Trophoblast cell (in vitro differentiated cells and primary cell): ENCODE measurements around the gene ALDH2. TPM values are rescaled to one million over a fixed set of nuclear protein-coding genes. Genes with fewer than 3 reads are reported as not detected.
"Not testable (repeated sequence)": the region's sequence is repeated elsewhere in the genome, so short reads cannot be mapped to it uniquely, and the experiment has no call there.

Source experiments
- DNase-seq, 2 donors: peaks; one replicate each; pipeline ENCODE4 v3.0.0-alpha.2; 2016
- H2AFZ ChIP-seq: 2 replicates; pipeline ENCODE4 v1.6.1; 2013; ENCODE audit warnings: low read length, moderate library complexity, mild to moderate bottlenecking; ENCODE audit not compliant: insufficient read depth, poor library complexity
- H2AK5ac ChIP-seq: 2 replicates; pipeline ENCODE4 v1.6.1; 2013; ENCODE audit warnings: mild to moderate bottlenecking, low read length
- H2BK120ac ChIP-seq: 2 replicates; pipeline ENCODE4 v1.6.1; 2013; ENCODE audit warnings: low read length, mild to moderate bottlenecking, moderate library complexity; ENCODE audit not compliant: insufficient read depth, poor library complexity
- H2BK12ac ChIP-seq: 2 replicates; pipeline ENCODE4 v1.6.1; 2013; ENCODE audit warnings: mild to moderate bottlenecking, low read length, moderate library complexity
- H2BK5ac ChIP-seq: 2 replicates; pipeline ENCODE4 v1.6.1; 2013; ENCODE audit warnings: low read length, low read depth, moderate library complexity, mild to moderate bottlenecking; ENCODE audit not compliant: poor library complexity
- H3K14ac ChIP-seq: 2 replicates; pipeline ENCODE4 v1.6.1; 2013; ENCODE audit warnings: mild to moderate bottlenecking, low read length
- H3K18ac ChIP-seq: 2 replicates; pipeline ENCODE4 v1.6.1; 2013; ENCODE audit warnings: mild to moderate bottlenecking, low read length
- H3K23ac ChIP-seq: 2 replicates; pipeline ENCODE4 v1.6.1; 2013; ENCODE audit warnings: low read length
- H3K27ac ChIP-seq: 2 replicates; pipeline ENCODE4 v1.5.1; 2013; ENCODE audit warnings: low read depth, mild to moderate bottlenecking, inconsistent platforms, low read length, moderate library complexity
- H3K27me3 ChIP-seq: 2 replicates; pipeline ENCODE4 v1.6.1; 2013; ENCODE audit warnings: inconsistent platforms, mild to moderate bottlenecking, low read length, moderate library complexity; ENCODE audit not compliant: insufficient read depth
- H3K36me3 ChIP-seq, 2 experiments: 1 replicate in 1 of 2; 2 replicates in 1 of 2; pipeline ENCODE4 v1.6.1; 2013; ENCODE audit warnings: low read length in 2 of 2, mild to moderate bottlenecking in 2 of 2, moderate library complexity in 1 of 2; ENCODE audit not compliant: insufficient read depth in 2 of 2, control insufficient read depth in 1 of 2
- H3K4ac ChIP-seq: 2 replicates; pipeline ENCODE4 v1.6.1; 2013; ENCODE audit warnings: low read depth, mild to moderate bottlenecking, low read length, moderate library complexity
- H3K4me1 ChIP-seq, 2 experiments: 1 replicate in 1 of 2; 2 replicates in 1 of 2; pipeline ENCODE4 v1.6.1; 2013; ENCODE audit warnings: low read length in 2 of 2, mild to moderate bottlenecking in 2 of 2, moderate library complexity in 1 of 2; ENCODE audit not compliant: insufficient read depth in 2 of 2, control insufficient read depth in 1 of 2
- H3K4me2 ChIP-seq: 2 replicates; pipeline ENCODE4 v1.6.1; 2013; ENCODE audit warnings: inconsistent platforms, mild to moderate bottlenecking, low read length, moderate library complexity
- H3K4me3 ChIP-seq: 2 replicates; pipeline ENCODE4 v1.5.1; 2013; ENCODE audit warnings: mild to moderate bottlenecking, low read depth, low read length, inconsistent platforms
- H3K79me1 ChIP-seq: one replicate; pipeline ENCODE4 v1.6.1; 2013; ENCODE audit warnings: low read length
- H3K79me2 ChIP-seq: 2 replicates; pipeline ENCODE4 v1.6.1; 2013; ENCODE audit warnings: low read length, mild to moderate bottlenecking; ENCODE audit not compliant: control insufficient read depth, insufficient read depth, poor library complexity
- H3K9ac ChIP-seq: 2 replicates; pipeline ENCODE4 v1.6.1; 2013; ENCODE audit warnings: mild to moderate bottlenecking, low read length
- H3K9me3 ChIP-seq: 2 replicates; pipeline ENCODE4 v1.6.1; 2013; ENCODE audit warnings: low read depth, mild to moderate bottlenecking, control low read depth, inconsistent platforms, low read length; ENCODE audit not compliant: insufficient read depth
- H4K12ac ChIP-seq: 2 replicates; pipeline ENCODE4 v1.6.1; 2013; ENCODE audit warnings: low read depth, mild to moderate bottlenecking, low read length, moderate library complexity
- H4K8ac ChIP-seq: 2 replicates; pipeline ENCODE4 v1.6.1; 2013; ENCODE audit warnings: low read depth, mild to moderate bottlenecking, low read length, moderate library complexity
- H4K91ac ChIP-seq: one replicate; pipeline ENCODE4 v1.6.1; 2013; ENCODE audit warnings: low read depth, mild to moderate bottlenecking, low read length, moderate library complexity
- WGBS: extraction: QIAGEN DNeasy Blood & Tissue Kit; methylation state at CpG from one replicate; pipeline ENCODE4 v1.1.7; 2013; ENCODE audit warnings: missing lambda C conversion rate; ENCODE audit not compliant: insufficient read length, insufficient coverage; ENCODE audit errors: extremely low coverage; 5-methylcytosine and 5-hydroxymethylcytosine counted together
- polyA plus RNA-seq: library from polyadenylated mRNA; stranded (reverse); fragments of 200-250 nt; gene quantifications from 2 replicates; pipeline ENCODE4 v1.2.3, GENCODE V29; 2013

Gene ALDH2
- 31.9 and 35.0 TPM in 2 replicates for polyA plus RNA-seq

DNA sequence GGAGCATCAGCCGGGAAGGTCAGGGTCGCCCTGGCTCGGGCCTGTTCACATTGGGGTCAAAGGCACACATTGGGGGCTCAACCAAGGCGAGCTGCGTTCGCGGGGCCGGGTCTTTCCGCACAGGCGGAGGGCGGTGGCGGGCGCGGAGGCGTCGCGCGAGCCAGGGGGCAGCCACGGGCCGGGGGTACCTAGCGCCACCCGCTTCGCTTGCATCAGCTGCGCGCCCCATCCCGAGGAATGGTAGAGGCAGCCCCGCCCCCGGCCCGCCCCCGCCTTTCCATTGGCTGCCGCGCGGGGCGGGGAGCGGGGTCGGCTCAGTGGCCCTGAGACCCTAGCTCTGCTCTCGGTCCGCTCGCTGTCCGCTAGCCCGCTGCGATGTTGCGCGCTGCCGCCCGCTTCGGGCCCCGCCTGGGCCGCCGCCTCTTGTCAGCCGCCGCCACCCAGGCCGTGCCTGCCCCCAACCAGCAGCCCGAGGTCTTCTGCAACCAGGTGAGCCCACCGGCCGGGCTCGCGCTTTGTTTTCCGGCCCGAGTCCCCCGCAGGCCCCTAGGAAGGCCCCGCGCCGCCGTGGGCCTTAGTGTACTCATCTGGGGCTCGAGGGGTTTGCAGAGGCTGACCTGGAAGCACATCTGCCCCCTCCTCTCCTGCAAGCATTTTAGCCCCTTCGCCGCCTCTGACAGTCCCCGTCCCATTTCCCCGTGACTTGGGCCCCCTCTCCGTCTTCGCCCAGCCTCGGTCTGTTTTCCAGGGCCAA, at the start of gene ALDH2:
Gene ALDH2 (plus strand): TSS at position 326 of the 754 bp plus-strand sequence. CDS start 50 bp downstream, at position 376.
- no peak within 1 kb of the TSS for H2BK5ac ChIP-seq
- H4K12ac ChIP-seq = peak within 1 kb of the TSS; percentile 16
- H3K4me1 ChIP-seq = peaks cover 3 to 8% of the 10 kb centered on the region in 2 experiments
- H4K91ac ChIP-seq = peak within 1 kb of the TSS; percentile 58
- peak within 1 kb of the TSS; percentile 78 for H3K4me3 ChIP-seq
- peak within 1 kb of the TSS; percentile 82 for H3K18ac ChIP-seq
- H3K9me3 ChIP-seq = no peaks in the 10 kb centered on the region
- WGBS = no CpG with 5 or more reads among the region's 73 CpGs
- H3K4ac ChIP-seq = peak within 1 kb of the TSS; percentile 44
- H2AFZ ChIP-seq = peak within 1 kb of the TSS; percentile 14
- peaks cover 2% of the 10 kb centered on the region for H3K79me2 ChIP-seq
- peak within 1 kb of the TSS; percentile 91 for H3K4me2 ChIP-seq
- peak within 1 kb of the TSS; percentile 64 for H2BK12ac ChIP-seq
- peak within 1 kb of the TSS; percentile 65 for H2AK5ac ChIP-seq
- H4K8ac ChIP-seq = peak within 1 kb of the TSS; percentile 67
- no peak within 1 kb of the TSS for H3K27ac ChIP-seq
- no peak within 1 kb of the TSS for H3K23ac ChIP-seq
- peak within 1 kb of the TSS; percentile 75 for H3K14ac ChIP-seq
- H2BK120ac ChIP-seq = peak within 1 kb of the TSS; percentile 5
- DNase-seq = peak; percentile 61 to 67
- peaks cover 1 to 4% of the 10 kb centered on the region in 2 experiments for H3K36me3 ChIP-seq
- peak within 1 kb of the TSS; percentile 54 for H3K9ac ChIP-seq
- no peaks in the 10 kb centered on the region for H3K27me3 ChIP-seq
- peaks cover 9% of the 10 kb centered on the region for H3K79me1 ChIP-seq

DNA sequence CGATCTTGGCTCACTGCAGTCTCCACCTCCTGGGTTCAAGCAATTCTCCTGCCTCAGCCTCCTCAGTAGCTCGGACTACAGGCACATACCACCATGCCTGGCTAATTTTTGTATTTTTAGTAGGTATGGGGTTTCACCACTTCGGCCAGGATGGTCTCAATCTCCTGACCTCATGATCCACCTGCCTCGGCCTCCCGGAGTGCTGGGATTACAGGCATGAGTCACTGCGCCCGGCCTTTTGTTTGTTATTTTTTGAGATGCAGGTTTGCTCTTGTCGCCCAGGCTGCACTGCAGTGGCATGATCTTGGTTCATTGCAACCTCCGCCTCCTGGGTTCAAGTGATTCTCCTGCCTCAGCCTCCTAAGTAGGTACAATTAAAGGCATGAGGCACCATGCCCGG, 47.4 kb upstream of the ALDH2 start:
- H2AK5ac ChIP-seq, H3K4me1 ChIP-seq, H3K23ac ChIP-seq, H3K18ac ChIP-seq, H2BK120ac ChIP-seq, H4K91ac ChIP-seq, H3K4me3 ChIP-seq, H3K14ac ChIP-seq, H2BK5ac ChIP-seq, H3K4me2 ChIP-seq, H3K79me1 ChIP-seq, H2AFZ ChIP-seq, H3K27me3 ChIP-seq, H2BK12ac ChIP-seq, H3K9me3 ChIP-seq, H4K8ac ChIP-seq, H3K27ac ChIP-seq, H3K4ac ChIP-seq, H3K79me2 ChIP-seq, H4K12ac ChIP-seq, H3K9ac ChIP-seq: not testable (repeated sequence)
- WGBS = no CpG with 5 or more reads among the region's 10 CpGs
- DNase-seq = peak in 1 of 2 donors; percentile 52
- H3K36me3 ChIP-seq = peaks cover 14 to 31% of the 10 kb centered on the region in 2 experiments

DNA sequence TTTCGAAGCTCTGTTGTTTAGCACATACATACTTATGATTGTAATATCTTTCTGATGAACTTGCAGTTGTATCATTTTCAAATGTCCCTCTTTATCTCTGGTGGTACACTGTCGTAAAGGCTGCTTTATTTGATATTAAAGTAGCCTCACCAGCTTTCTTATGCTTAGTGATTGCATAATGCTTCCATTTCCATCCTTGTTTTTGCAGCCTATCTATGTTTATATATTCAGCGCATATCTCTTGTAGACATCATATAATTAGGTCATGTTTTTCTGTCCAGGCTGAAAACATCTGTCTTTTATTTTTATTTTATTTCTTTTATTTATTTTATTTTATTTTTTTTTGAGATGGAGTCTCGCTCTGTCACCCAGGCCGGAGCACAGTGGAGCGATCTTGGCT, 46.3 kb upstream of the ALDH2 start:
- Histone ChIP-seq H2BK120ac (no peak overlapping the region), H2AFZ (no peak overlapping the region), H3K79me2 (no peaks in the 10 kb centered on the region), H3K23ac (no peak overlapping the region), H3K27me3 (no peaks in the 10 kb centered on the region), H3K9ac (no peak overlapping the region), H3K4ac (no peak overlapping the region), H2BK5ac (no peak overlapping the region), H4K8ac (no peak overlapping the region), H3K4me1 (no peaks in the 10 kb centered on the region), H3K27ac (no peak overlapping the region), H2AK5ac (no peak overlapping the region), H3K4me3 (no peak overlapping the region), H3K79me1 (no peaks in the 10 kb centered on the region), H3K9me3 (no peaks in the 10 kb centered on the region), H3K18ac (no peak overlapping the region), H3K36me3 (peaks cover 17 to 29% of the 10 kb centered on the region in 2 experiments), H3K14ac (no peak overlapping the region), H4K12ac (no peak overlapping the region), H3K4me2 (no peak overlapping the region), H4K91ac (no peak overlapping the region), H2BK12ac (no peak overlapping the region)
- DNase-seq = no peak
- WGBS = no CpG with 5 or more reads among the region's 6 CpGs

GRCh38 chr12:111723646-111724360, 42.9 kb upstream of the ALDH2 start:
- not testable (repeated sequence) for H3K4me2 ChIP-seq, H3K4me3 ChIP-seq, H3K4ac ChIP-seq, H3K9ac ChIP-seq, H3K4me1 ChIP-seq, H2BK5ac ChIP-seq, H3K27ac ChIP-seq, H3K9me3 ChIP-seq, H3K18ac ChIP-seq, H4K91ac ChIP-seq, H3K79me1 ChIP-seq, H2BK12ac ChIP-seq, H4K12ac ChIP-seq, H3K79me2 ChIP-seq, H2AFZ ChIP-seq, H2AK5ac ChIP-seq, DNase-seq, H3K14ac ChIP-seq, H2BK120ac ChIP-seq, H3K27me3 ChIP-seq, H3K23ac ChIP-seq, H4K8ac ChIP-seq
- no CpG with 5 or more reads among the region's 46 CpGs for WGBS
- H3K36me3 ChIP-seq = peaks cover 17 to 18% of the 10 kb centered on the region in 2 experiments
